ENCODE results near the gene LPCAT1. TPM values are rescaled to one million over a fixed set of nuclear protein-coding genes. Genes with fewer than 3 reads are reported as not detected.

Gene LPCAT1
- total and polyA plus RNA-seq, 10 of the 15 experiments (the other 5 are each of a cell fraction or from before 2014, with no cell fraction given) = 2.3 to 109 (median 72.7) TPM

DNA sequence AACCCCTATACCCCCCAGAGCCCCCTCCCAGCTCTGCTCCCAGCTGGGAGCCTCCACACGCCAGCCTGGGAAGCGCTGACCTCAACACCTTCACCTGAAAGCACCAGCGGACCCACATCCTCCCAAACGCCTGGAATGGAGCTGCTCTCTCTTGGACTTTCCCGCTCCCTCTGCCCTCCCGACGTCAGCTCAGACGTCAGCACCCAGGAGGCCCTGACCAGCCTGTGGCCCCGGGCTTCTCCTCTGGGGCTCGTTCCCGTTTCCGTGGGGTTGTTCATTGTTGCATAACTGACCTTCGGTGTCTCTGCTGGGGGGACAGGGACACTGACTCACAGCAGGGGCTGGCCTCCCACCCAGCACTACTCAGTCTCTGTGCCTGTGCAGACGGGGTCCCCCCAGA lies 43.5 kb downstream of the LPCAT1 start (continued):
- TF ChIP-seq ZBTB11 (CRISPR knock-in tag; IDR thresholded peaks at IDR 0.05) = no peak
- TF ChIP-seq IKZF1 (conservative IDR thresholded peaks at IDR 0.05) = peak; percentile 66
- no peak for TF ChIP-seq ZBTB40 (IDR thresholded peaks at IDR 0.05; ENCODE audit: borderline replicate concordance)
- TF ChIP-seq PAX5 (IDR thresholded peaks at IDR 0.05; ENCODE audit: borderline replicate concordance, low read depth, low read length) = peak; percentile 18; the same call in 1 of the 2 replicates
- peak; percentile 32; the same call in 1 of the 2 replicates for TF ChIP-seq TCF12 (IDR thresholded peaks at IDR 0.05; ENCODE audit: low read depth, low read length)
- TF ChIP-seq MTA2 (IDR thresholded peaks at IDR 0.05; ENCODE audit: low read depth) = 0 out of 2 replicates have a peak, but pooled peaks have one; percentile 10
- TF ChIP-seq HDAC6 (IDR thresholded peaks at IDR 0.05; ENCODE audit: unreplicated experiment) = no peak
- no peak for TF ChIP-seq PKNOX1 (IDR thresholded peaks at IDR 0.05)
- peak; percentile 42 for TF ChIP-seq ZNF687 (IDR thresholded peaks at IDR 0.05)
- TF ChIP-seq EED (IDR thresholded peaks at IDR 0.05; ENCODE audit: low read depth) = 0 out of 2 replicates have a peak, but pooled peaks have one; percentile 47
- no peak for TF ChIP-seq USF1 (IDR thresholded peaks at IDR 0.05; ENCODE audit: borderline replicate concordance, extremely low read length, insufficient read depth, low read depth, low read length)
- no peak for TF ChIP-seq MYC (IDR thresholded peaks at IDR 0.05; ENCODE audit: insufficient read depth, insufficient read length, insufficient replicate concordance, low read length, severe bottlenecking)
